GM12892 (cell line): ENCODE results near the gene TMEM217.

Source experiments
- POLR2A ChIP-seq: IDR thresholded peaks from 2 replicates; pipeline ENCODE4 v1.6.1; 2011; ENCODE audit warnings: low read depth, low read length, control low read depth
- POLR2AphosphoS5 ChIP-seq: IDR thresholded peaks from 2 replicates; pipeline ENCODE4 v1.6.1; 2011; ENCODE audit warnings: low read depth, low read length, control low read depth
- TAF1 ChIP-seq: IDR thresholded peaks from 2 replicates; pipeline ENCODE4 v1.6.1; 2011; ENCODE audit warnings: low read depth, mild to moderate bottlenecking, control low read depth, low read length, borderline replicate concordance

DNA sequence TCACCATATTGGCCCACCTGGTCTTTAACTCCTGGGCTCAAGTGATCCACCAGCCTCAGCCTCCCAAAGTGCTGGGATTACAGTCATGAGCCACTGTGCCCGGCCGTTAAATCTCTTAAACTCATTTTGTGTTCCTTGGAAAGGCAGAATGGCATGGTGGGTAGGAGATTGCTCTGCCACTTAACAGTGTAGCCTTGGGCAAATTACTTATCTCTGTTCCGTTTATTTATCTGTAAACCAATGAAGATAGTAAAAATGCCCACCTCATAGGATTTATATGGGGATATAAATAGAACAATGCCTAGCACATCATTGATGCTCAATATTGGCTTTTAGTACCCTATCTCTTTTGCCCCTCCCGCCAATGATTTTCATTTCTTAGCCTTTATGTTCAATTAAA is 95.2 kb downstream of the TMEM217 start:
- TF ChIP-seq POLR2A (no peak), POLR2AphosphoS5 (no peak), TAF1 (no peak)
